Measurements from ENCODE around the gene MTA2.

DNA sequence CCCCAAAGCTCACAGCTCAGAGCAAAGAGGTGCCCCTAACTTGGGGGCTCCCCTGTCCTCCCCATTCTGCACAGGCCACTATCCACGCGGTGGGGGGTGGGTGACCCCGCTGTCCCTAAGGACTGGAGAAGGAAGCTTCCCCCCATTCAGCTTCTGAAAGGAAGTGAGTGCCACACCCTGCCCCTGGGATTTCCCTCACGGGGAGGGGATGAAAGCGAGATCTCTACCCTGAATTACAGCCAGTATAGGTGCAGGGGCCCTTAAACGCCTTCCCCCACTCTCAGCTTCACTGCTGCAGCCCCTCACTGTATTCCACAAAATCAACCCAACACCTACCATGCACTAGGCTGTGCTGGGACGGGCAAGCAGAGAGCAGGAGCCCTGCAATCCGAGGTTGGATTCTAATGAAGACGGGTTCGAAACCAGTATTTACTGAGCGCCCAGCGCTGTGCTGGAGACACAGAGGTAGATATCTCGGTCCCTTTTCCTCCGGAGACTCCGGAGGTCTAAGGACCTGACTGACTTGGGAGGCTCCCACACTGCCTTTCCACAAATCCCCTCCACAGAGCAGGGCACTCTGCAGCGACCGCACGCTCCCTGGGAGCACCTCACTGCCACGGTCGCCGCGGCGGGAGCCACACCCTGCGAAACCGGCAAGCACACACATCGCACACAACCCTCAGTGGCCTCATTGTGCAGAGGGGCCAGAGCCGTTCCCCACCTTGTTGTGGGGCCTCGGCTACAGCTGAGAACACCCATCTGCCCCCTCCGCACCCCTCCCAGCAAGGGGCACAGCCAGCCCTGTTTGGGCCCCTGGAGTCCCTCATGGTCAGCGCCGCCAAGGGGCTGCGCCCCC is 56.9 kb downstream of the MTA2 start:
- TF ChIP-seq, protein P1, sequence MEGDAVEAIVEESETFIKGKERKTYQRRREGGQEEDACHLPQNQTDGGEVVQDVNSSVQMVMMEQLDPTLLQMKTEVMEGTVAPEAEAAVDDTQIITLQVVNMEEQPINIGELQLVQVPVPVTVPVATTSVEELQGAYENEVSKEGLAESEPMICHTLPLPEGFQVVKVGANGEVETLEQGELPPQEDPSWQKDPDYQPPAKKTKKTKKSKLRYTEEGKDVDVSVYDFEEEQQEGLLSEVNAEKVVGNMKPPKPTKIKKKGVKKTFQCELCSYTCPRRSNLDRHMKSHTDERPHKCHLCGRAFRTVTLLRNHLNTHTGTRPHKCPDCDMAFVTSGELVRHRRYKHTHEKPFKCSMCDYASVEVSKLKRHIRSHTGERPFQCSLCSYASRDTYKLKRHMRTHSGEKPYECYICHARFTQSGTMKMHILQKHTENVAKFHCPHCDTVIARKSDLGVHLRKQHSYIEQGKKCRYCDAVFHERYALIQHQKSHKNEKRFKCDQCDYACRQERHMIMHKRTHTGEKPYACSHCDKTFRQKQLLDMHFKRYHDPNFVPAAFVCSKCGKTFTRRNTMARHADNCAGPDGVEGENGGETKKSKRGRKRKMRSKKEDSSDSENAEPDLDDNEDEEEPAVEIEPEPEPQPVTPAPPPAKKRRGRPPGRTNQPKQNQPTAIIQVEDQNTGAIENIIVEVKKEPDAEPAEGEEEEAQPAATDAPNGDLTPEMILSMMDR (IDR thresholded peaks at IDR 0.05) = no peak
- no peak for TF ChIP-seq EZH2 (IDR thresholded peaks at IDR 0.05; ENCODE audit: borderline replicate concordance, insufficient read depth, low read depth, low read length, poor library complexity, severe bottlenecking)

Measured in B cell (primary cell).